Measurements from ENCODE around the gene ADD1. TPM values are rescaled to one million over a fixed set of nuclear protein-coding genes. Genes with fewer than 3 reads are reported as not detected.

The ADD1 gene
- total and polyA plus RNA-seq, 2 of the 13 experiments (the other 11 are each of a cell fraction or from before 2014, with no cell fraction given) = 73.9 to 122 TPM

DNA sequence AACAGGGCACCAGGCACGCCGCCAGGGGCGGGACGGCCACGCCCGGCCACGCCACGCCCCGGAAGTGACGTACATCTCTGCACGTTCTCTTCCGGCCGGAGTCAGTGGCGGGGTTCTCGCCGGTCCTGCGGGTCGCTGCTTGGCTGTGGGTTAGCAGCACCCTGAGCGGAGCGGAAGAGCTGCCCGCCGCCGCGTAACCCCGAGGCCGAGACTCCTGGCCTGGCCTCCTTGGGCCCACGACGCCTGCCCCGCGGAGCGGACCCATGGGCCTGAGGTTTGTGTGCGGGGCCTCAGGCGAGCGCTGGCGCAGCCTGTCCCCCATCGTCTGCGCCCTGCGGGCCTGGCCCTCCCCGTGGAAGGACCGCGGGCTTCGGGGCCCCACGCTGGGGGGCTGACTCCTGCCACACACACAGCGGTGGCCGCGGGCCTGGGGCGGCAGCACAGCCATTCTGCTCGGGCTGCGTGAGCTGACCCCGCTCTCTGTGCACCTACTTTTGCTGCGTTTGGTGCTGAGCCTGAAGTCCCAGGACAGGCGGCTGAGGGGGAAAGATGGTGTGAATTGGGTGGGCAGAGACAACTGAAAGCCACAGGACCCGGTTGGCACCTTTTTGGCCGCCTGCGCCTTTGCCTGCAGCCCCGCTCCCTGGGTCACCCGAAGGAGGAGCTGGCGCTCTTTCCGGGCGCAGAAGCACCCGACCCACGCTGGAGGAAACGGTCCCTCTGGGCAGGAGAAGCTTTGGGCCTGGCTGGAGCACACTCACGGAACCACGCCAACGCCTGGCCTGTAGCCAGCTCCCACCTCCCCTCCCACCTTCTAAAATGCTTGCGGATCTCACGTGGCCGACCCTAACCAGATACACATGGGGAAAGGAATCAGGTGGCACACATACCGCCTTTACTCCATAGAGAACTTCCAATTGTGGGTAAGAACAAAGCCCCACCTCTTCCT is 91.4 kb downstream of the ADD1 start (continued):
- TF ChIP-seq, protein P1, sequence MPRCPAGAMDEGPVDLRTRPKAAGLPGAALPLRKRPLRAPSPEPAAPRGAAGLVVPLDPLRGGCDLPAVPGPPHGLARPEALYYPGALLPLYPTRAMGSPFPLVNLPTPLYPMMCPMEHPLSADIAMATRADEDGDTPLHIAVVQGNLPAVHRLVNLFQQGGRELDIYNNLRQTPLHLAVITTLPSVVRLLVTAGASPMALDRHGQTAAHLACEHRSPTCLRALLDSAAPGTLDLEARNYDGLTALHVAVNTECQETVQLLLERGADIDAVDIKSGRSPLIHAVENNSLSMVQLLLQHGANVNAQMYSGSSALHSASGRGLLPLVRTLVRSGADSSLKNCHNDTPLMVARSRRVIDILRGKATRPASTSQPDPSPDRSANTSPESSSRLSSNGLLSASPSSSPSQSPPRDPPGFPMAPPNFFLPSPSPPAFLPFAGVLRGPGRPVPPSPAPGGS (CRISPR knock-in tag; IDR thresholded peaks at IDR 0.05) = peak; percentile 52; the same call in 1 of the 2 replicates
- TF ChIP-seq ZNF543 (CRISPR knock-in tag; IDR thresholded peaks at IDR 0.05) (0 out of 2 replicates have a peak, but pooled peaks have one; percentile 66), CBFB (CRISPR knock-in tag; IDR thresholded peaks at IDR 0.05) (peak; percentile 63; the same call in 1 of the 2 replicates), HNRNPLL (IDR thresholded peaks at IDR 0.05; ENCODE audit: low read depth, low read length, poor library complexity, severe bottlenecking) (peak; percentile 50), ZBTB14 (CRISPR knock-in tag; IDR thresholded peaks at IDR 0.05) (peak; percentile 31; the same call in 1 of the 2 replicates), ZNF776 (CRISPR knock-in tag; IDR thresholded peaks at IDR 0.05) (peak; percentile 89; the same call in 1 of the 2 replicates), ZNF562 (CRISPR knock-in tag; IDR thresholded peaks at IDR 0.05; ENCODE audit: borderline replicate concordance) (no peak), YEATS4 (CRISPR knock-in tag; IDR thresholded peaks at IDR 0.05; ENCODE audit: borderline replicate concordance) (peak; percentile 74; the same call in 1 of the 2 replicates), IKZF5 (CRISPR knock-in tag; IDR thresholded peaks at IDR 0.05) (no peak), ZNF124 (CRISPR knock-in tag; IDR thresholded peaks at IDR 0.05) (peak; percentile 6; the same call in 1 of the 2 replicates), SAP130 (CRISPR knock-in tag; IDR thresholded peaks at IDR 0.05; ENCODE audit: low read depth) (peak; percentile 95), RBM22 (optimal IDR thresholded peaks at IDR 0.05; ENCODE audit: low read length) (no peak), ESRRA (CRISPR knock-in tag; IDR thresholded peaks at IDR 0.05; ENCODE audit: low read depth) (no peak), ELF4 (CRISPR knock-in tag; IDR thresholded peaks at IDR 0.05; ENCODE audit: borderline replicate concordance) (0 out of 2 replicates have a peak, but pooled peaks have one; percentile 42), ZBTB44 (CRISPR knock-in tag; IDR thresholded peaks at IDR 0.05) (peak; percentile 55; the same call in 1 of the 2 replicates), ZNF160 (CRISPR knock-in tag; IDR thresholded peaks at IDR 0.05) (no peak), PBX2 (CRISPR knock-in tag; IDR thresholded peaks at IDR 0.05) (no peak), ZNF740 (CRISPR knock-in tag; IDR thresholded peaks at IDR 0.05) (no peak), TFE3 (CRISPR knock-in tag; IDR thresholded peaks at IDR 0.05) (peak; percentile 53; the same call in 1 of the 2 replicates)
